ENCODE measurements around the gene FAM163B.

GRCh38 chr9:133574771-133575170, 34.4 kb downstream of the FAM163B start:
- no peak for TF ChIP-seq CTCF (optimal IDR thresholded peaks at IDR 0.05 in 1 of 3, IDR thresholded peaks at IDR 0.05 in 1 of 3, conservative IDR thresholded peaks at IDR 0.05 in 1 of 3; ENCODE audit: extremely low read depth in 1 of 3, insufficient read depth in 2 of 3, low read length in 3 of 3)
- no peak for TF ChIP-seq EZH2 (IDR thresholded peaks at IDR 0.05; ENCODE audit: low read length)

All from keratinocyte (primary cell).